ENCODE results near the gene OR1J4.

DNA sequence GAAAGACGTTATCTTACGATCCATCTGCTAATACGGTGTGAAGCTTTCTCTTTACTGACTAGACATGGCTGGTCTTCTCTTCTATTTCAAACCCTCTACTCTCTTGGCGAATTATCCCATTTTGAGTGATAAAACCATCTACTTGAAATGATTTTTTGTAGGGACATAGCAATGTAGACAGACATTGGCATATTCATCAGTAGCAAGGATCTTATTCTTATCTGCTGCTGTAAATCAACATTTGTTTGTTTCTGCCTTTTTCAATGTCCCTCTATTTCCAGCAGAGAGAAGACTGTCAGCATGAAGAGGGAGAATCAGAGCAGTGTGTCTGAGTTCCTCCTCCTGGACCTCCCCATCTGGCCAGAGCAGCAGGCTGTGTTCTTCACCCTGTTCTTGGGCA lies at the start of gene OR1J4:
- no peak for TF ChIP-seq RXRA (IDR thresholded peaks at IDR 0.05)
- TF ChIP-seq, protein P1, sequence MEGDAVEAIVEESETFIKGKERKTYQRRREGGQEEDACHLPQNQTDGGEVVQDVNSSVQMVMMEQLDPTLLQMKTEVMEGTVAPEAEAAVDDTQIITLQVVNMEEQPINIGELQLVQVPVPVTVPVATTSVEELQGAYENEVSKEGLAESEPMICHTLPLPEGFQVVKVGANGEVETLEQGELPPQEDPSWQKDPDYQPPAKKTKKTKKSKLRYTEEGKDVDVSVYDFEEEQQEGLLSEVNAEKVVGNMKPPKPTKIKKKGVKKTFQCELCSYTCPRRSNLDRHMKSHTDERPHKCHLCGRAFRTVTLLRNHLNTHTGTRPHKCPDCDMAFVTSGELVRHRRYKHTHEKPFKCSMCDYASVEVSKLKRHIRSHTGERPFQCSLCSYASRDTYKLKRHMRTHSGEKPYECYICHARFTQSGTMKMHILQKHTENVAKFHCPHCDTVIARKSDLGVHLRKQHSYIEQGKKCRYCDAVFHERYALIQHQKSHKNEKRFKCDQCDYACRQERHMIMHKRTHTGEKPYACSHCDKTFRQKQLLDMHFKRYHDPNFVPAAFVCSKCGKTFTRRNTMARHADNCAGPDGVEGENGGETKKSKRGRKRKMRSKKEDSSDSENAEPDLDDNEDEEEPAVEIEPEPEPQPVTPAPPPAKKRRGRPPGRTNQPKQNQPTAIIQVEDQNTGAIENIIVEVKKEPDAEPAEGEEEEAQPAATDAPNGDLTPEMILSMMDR (IDR thresholded peaks at IDR 0.05; ENCODE audit: low read depth, low read length, missing input control): no peak
- TF ChIP-seq TAF1 (conservative IDR thresholded peaks at IDR 0.05): no peak
